DMS153 (cell line): Measurements from ENCODE around the gene RABGEF1.

Experiments
- DNase-seq: peaks from one replicate; lab custom pipeline; 2025; lab: John Stamatoyannopoulos, UW

The RABGEF1 gene

GRCh38 chr7:66859339-66859738 lies 118.8 kb downstream of the RABGEF1 start:
- no peak for DNase-seq

- peak; percentile 2 for DNase-seq
Measured at GRCh38 chr7:66859794-66860645, 119.5 kb downstream of the RABGEF1 start.

- DNase-seq: no peak
Measured at GRCh38 chr7:66860767-66861166, 120.2 kb downstream of the RABGEF1 start.
